ENCODE results near the gene IL17F.

Gene IL17F

GRCh38 chr6:52244400-52244799, at the start of gene IL17F:
IL17F (minus strand) TSS chr6:52244500; CDS start chr6:52244429, 71 bp downstream.
- no peak for DNase-seq

DNA sequence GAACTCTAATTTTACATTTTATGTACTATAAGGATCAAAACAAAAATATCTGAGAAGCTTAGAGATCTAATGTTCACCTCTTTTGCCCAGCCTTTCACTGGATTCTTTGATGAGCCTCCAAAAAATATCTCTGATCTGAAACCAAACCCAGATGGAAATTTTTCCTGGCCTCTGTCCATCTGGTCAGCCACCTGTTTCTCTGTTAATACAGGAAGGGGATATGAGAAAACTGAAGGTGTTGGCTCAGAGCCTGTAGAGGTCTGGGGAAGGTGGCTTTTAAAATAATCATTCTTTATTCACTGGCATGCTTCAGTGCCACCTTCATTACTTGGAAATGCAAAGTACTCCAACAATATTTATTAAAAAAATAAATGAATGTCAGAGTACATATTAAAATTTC, 48.8 kb upstream of the IL17F start:
- DNase-seq: no peak

DNA sequence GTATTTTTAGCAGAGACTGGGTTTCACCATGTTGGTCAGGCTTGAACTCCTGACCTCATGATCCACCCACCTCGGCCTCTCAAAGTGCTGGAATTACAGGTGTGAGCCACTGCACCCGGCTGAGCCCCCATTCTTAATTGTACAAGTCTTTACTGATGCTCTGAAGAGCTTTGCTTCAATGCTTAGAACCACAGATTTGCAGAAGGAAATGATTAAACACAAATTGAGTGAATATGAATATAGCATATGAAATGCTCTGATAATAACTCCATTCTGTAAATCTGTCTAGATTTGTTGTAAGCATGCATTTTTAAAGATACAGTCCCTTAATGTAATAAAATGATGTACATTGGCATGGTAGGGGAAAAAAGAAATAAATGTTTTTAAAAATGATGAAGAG, 44.5 kb upstream of the IL17F start:
- no peak for DNase-seq

- DNase-seq: no peak
Observed at GRCh38 chr6:52288216-52288615, 43.9 kb upstream of the IL17F start.

GRCh38 chr6:52286798-52287432, 42.6 kb upstream of the IL17F start:
- DNase-seq: peak; percentile 68

GRCh38 chr6:52285177-52286068, 41.1 kb upstream of the IL17F start:
- DNase-seq: peak; percentile 54

DNA sequence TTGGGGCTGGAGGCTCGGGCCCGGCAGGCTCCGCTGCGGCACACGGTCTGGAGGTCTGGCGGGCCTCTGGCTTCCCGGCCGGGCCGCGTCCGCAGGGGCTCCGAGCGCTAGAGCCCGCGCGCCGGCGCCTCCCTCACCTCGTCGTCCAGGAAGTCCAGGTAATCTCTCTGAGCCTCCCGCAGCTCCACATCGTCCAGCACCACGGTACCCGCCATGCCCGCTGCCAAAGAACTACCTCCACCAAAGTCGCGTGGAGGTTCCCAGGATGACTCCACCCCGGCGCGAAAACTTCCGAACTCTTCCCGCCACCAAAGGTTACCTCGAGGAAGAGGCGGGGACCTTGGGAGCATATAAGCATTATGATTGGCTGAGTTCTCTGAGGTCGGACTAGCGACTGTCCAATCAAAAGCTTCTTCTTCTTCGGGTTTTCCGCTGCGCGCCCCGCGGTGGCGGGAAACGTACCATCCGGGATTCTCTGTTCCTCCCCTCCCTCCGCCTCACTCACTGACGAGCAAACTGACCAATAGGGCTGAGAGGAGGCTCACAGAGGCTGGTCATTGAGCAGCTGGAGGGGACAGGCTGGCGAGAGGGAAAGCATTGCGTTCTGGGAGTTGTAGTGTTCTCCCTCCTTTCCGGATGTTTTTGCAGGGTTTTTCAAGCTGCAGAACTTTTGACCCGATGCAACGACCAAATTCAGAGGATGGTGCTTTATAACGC, 40.3 kb upstream of the IL17F start, which contains the start of gene MCM3:
MCM3 (minus strand) TSS at position 283 of the 717 bp plus-strand sequence; CDS start at position 215, 68 bp downstream.
- peak; percentile 98 for DNase-seq

- DNase-seq: no peak
Observed at GRCh38 chr6:52284131-52284459, 39.8 kb upstream of the IL17F start.

DNA sequence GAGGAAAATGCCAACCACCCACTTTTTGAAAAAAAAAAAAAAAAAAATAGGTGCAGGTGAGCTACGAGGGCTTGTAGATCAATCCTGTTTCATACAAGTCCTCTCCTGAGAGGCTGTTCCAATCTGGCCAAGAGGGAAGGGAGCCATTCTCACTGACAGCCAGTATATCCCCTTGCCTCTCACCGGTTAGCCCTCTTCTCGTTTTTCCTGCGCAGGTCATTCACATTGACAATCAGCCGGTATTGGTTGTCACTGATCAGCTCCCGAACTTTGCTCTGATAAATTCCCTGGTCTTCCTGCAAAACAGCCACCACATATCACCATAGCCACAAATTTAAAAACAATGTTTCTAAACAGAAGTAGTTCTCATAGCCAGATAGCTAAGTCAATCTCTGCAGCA, 38.8 kb upstream of the IL17F start:
- DNase-seq: no peak

DNA sequence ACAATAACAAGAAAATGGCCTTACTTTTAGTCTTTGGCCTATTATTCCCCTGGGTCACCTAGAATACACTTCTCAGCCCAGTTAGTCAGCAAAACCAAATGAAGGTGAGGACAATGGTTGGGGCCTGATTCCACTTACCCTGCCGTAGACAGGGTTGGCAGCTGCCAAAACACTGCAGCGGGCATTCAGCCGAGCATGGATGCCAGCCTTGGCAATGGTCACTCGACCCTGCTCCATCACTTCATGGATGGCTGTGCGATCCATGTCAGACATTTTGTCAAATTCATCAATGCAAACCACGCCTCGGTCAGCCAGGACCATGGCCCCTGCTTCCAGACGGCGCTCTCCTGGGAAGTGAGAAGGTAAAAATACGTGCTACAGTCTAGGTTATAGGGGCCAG, 31.8 kb upstream of the IL17F start:
- no peak for DNase-seq

- DNase-seq: no peak
Observed at GRCh38 chr6:52271852-52272460, 27.7 kb upstream of the IL17F start.

DNA sequence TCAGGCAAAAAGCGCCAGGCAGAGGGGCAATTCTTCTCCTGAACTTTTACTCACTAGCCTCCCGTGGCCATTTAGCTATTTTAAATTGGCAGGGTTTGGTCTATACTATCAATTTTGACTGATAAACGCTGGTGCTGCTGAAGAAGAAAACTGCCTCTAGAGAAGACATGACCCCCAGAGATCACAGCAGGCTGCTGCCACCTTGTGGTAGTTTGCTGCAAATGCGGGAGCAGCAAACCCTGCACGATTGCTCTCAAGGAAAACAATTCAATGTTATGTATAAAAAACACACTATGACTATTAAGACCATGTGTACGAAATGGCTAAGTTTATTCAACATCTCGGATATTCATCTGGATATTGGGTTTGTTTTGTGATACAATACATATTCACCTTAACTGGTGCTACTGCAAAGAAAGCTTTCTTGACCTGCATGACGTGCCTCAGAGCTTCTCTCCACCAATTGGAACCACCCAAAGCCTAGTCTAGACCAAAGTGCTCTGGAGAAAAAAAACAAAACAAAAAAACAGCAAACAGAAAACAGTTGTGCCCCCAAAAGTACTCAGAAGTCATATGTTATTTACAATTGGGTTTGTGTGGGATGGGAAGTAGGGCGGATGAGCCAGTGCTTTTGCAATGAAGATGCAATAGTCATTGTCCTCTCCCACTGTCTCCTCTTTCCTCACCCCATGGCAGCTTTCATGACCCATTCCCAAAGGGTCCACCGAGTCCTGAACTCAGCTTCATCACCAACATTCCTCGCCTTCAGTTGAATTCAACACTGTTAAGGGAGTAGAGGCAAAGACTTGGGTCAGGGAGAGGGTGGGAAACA, 19.6 kb upstream of the IL17F start:
- peak; percentile 77 for DNase-seq

GRCh38 chr6:52262620-52263344, 18.5 kb upstream of the IL17F start:
- DNase-seq: no peak

DNA sequence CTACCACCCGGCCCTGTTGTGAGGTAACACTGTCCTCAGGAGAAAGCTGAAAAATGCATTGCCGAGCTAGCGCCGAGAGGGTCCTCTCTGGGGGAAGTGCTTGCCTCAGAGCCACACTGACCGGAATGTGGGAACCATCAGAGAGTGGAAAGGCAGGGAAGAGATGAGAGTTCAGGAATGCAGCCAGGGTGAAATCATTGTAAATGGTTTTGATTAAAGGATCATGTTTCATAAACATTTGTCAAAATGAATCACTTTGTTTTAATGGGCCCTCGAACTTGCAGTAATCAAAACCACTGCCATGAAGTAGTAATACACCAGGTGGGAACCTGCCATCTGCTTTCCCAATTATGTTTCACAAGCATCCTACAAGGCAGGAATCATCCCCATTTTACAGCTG, 16.9 kb upstream of the IL17F start:
- no peak for DNase-seq

GRCh38 chr6:52260634-52261033, 16.3 kb upstream of the IL17F start:
- DNase-seq: no peak

- DNase-seq: no peak
Observed at GRCh38 chr6:52255434-52255833, 11.1 kb upstream of the IL17F start.

DNA sequence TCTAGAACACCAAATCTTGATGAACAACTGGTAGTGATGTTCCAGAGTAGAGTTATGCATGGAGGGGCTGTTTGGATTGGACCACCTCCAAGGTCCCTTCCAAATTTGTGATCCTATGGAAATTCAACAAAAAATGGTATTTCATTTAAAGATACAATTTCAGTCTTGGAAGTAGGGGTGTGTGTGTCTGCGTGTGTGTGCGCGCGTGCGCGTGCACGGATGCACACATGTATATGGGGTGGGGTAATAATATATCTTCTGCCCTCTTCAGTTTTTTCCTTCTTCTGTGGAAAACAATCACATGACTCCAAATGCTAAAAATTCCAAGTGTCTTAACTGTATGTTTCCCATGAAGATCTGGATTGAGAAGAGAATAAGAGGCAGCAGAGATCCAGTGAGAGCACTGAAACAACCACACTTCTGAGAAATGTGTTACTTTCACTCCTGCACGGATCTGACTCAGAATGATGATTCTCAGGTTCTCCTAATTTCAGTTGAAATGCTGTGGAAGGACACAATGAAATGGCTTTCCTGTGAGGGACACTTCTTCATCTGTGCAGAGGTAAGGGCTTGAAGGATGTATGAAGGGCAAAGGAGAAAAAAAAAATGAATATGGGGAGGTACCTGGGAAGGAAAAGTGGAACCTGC, 10.6 kb upstream of the IL17F start:
- no peak for DNase-seq

DNA sequence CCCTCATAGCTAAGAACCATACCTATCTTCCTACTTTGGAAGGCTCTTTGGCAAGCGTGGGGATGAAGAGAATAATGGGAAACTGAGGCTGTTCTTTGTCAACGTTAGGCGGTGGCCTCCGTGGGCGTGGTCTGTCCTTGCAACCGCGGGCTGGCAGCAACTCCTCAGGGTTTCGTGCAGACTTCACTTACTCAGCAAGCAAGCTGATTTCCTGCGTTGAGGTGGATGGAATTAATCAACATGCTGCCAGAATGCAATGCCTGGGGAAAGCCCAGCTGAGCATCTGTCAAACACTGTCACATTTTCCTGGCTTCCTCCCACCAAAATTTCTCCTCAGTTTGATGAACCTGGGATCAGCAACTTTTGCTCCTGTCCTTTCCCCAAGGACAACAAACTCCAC, 9.2 kb upstream of the IL17F start:
- DNase-seq: peak; percentile 5

DNA sequence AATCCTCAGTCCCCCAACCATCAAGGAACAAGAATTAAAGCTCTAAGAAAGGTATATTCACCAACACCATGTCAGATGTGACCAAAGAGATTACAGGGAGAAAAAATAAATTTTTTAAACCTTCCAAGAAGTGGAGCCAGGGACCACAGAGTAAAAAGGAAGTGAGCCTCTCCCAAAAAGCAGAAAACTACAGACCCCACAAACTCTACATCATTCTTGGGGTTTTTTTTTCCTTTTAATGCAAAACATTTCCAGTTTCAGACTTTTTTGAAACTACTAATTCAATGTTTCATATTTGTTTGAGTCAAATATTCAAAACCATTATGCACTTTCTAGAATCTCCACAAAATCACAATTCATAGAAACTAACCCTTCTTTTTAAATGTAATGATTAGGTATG, 6.8 kb upstream of the IL17F start:
- no peak for DNase-seq

- DNase-seq: no peak
Observed at GRCh38 chr6:52249078-52249477, 4.8 kb upstream of the IL17F start.

- DNase-seq: no peak
Observed at GRCh38 chr6:52245425-52245824, 1.1 kb upstream of the IL17F start.
